GM12878 (cell line): ENCODE measurements around the gene UNC5CL. TPM values are rescaled to one million over a fixed set of nuclear protein-coding genes. Genes with fewer than 3 reads are reported as not detected.

Source experiments
- BHLHE40 ChIP-seq, 2 experiments: fragments of 450-650 bp in 1 of 2; IDR thresholded peaks; 2 replicates each; pipeline ENCODE4 v1.6.1; 2011 to 2017; ENCODE audit warnings: low read depth in 2 of 2, borderline replicate concordance in 1 of 2, improper control_type of control experiment in 1 of 2, low read length in 1 of 2, mild to moderate bottlenecking in 1 of 2
- CEBPZ ChIP-seq: fragments of 150-350 bp; IDR thresholded peaks from 2 replicates; pipeline ENCODE4 v1.6.1; 2016; ENCODE audit warnings: low read depth, low read length
- CREB1 ChIP-seq: IDR thresholded peaks from 2 replicates; pipeline ENCODE4 v1.6.1; 2012; ENCODE audit warnings: low read depth, mild to moderate bottlenecking, inconsistent platforms
- HCFC1 ChIP-seq: fragments of 150-350 bp; IDR thresholded peaks from 2 replicates; pipeline ENCODE4 v1.6.1; 2014; ENCODE audit warnings: low read length
- IRF5 ChIP-seq: fragments of 450-650 bp; IDR thresholded peaks from 2 replicates; pipeline ENCODE4 v1.6.1; 2017; ENCODE audit warnings: borderline replicate concordance
- KLF5 ChIP-seq: fragments of 450-650 bp; IDR thresholded peaks from 2 replicates; pipeline ENCODE4 v1.6.1; 2014; ENCODE audit warnings: mild to moderate bottlenecking; ENCODE audit not compliant: partially characterized antibody
- MTA3 ChIP-seq: IDR thresholded peaks from 2 replicates; pipeline ENCODE4 v1.6.1; 2012; ENCODE audit warnings: low read length, inconsistent platforms, borderline replicate concordance
- MYB ChIP-seq: fragments of 150-350 bp; IDR thresholded peaks from 2 replicates; pipeline ENCODE4 v1.6.1; 2014; ENCODE audit warnings: mild to moderate bottlenecking, low read depth, low read length, borderline replicate concordance
- RELA ChIP-seq: fragments of 450-650 bp; IDR thresholded peaks from 2 replicates; pipeline ENCODE4 v1.8.0; 2014; ENCODE audit warnings: borderline replicate concordance; ENCODE audit not compliant: partially characterized antibody
- polyA plus RNA-seq, 11 experiments: library from polyadenylated mRNA; depleted of rRNA in 4 of 11; unstranded in 6 of 11; stranded (reverse) in 5 of 11; fragments of >200 nt; fragmentation: Nextera tagmentation in 4 of 11; fragmentation: Illumina TruSeq in 1 of 11; extraction: Ambion mirVana in 4 of 11; extraction: Trizol in 1 of 11; gene quantifications; 1 replicate in 1 of 11; 2 replicates in 10 of 11; pipeline versions ENCODE4 v1.2.1 to v1.2.3, GENCODE V29; 2011 to 2016; ENCODE audit warnings: inconsistent platforms in 2 of 11, missing spikeins in 2 of 11, low read depth in 1 of 11
- total RNA-seq, 4 experiments: library from RNA; depleted of rRNA in 3 of 4; stranded (reverse); fragments of >200 nt in 3 of 4; fragmentation: Illumina TruSeq in 1 of 4; extraction: Trizol in 1 of 4; gene quantifications; 2 replicates each; pipeline versions ENCODE4 v1.2.1 to v1.2.3, GENCODE V29; 2013 to 2021

The UNC5CL gene
- total and polyA plus RNA-seq, 10 of the 15 experiments (the other 5 are each of a cell fraction or from before 2014, with no cell fraction given): 0.11 to 1.2 (median 0.46) TPM; not detected in 1

- TF ChIP-seq IRF5 (no peak), CREB1 (no peak), RELA (no peak), BHLHE40 (IDR thresholded peaks at IDR 0.05; ENCODE audit: borderline replicate concordance in 1 of 2, low read depth in 2 of 2, low read length in 1 of 2) (no peak), MYB (no peak), CEBPZ (no peak), KLF5 (no peak), HCFC1 (no peak), MTA3 (no peak)
- TF ChIP-seq, all 136 proteins: peak for 0
Observed at GRCh38 chr6:41011673-41012072, 27.3 kb downstream of the UNC5CL start (continued).
